HG02970 (cell line): ENCODE measurements around the gene SLC1A4.
"Not testable (repeated sequence)": the region's sequence is repeated elsewhere in the genome, so short reads cannot be mapped to it uniquely, and the experiment has no call there.

Source experiments
- ATAC-seq: cut with Tn5 transposase; IDR thresholded peaks from one replicate; pipeline ENCODE4 v1.9.1; 2021; ENCODE audit warnings: mild to moderate bottlenecking, moderate library complexity, moderate number of reproducible peaks; ENCODE audit not compliant: unreplicated experiment, low FRiP score

Gene SLC1A4

GRCh38 chr2:64963138-64963537 is 26.1 kb upstream of the SLC1A4 start:
- not testable (repeated sequence) for ATAC-seq

GRCh38 chr2:64963719-64964118 is 25.5 kb upstream of the SLC1A4 start:
- ATAC-seq: no peak

- no peak for ATAC-seq
Observed at GRCh38 chr2:64966017-64966416, 23.2 kb upstream of the SLC1A4 start.

- ATAC-seq: no peak
Observed at GRCh38 chr2:64966839-64967238, 22.4 kb upstream of the SLC1A4 start.

- ATAC-seq: no peak
Observed at GRCh38 chr2:64967601-64968000, 21.6 kb upstream of the SLC1A4 start.

GRCh38 chr2:64969086-64969485 is 20.1 kb upstream of the SLC1A4 start:
- ATAC-seq: not testable (repeated sequence)

- ATAC-seq: no peak
Observed at GRCh38 chr2:64970495-64970894, 18.7 kb upstream of the SLC1A4 start.

GRCh38 chr2:64972426-64972825 is 16.8 kb upstream of the SLC1A4 start:
- ATAC-seq: no peak

GRCh38 chr2:64972876-64973275 is 16.3 kb upstream of the SLC1A4 start:
- no peak for ATAC-seq

GRCh38 chr2:64975232-64975821 is 13.9 kb upstream of the SLC1A4 start:
- no peak for ATAC-seq

GRCh38 chr2:64976276-64976675 is 12.9 kb upstream of the SLC1A4 start:
- no peak for ATAC-seq

GRCh38 chr2:64978514-64979268 is 10.5 kb upstream of the SLC1A4 start:
- no peak for ATAC-seq

- ATAC-seq: no peak
Observed at GRCh38 chr2:64979744-64980143, 9.5 kb upstream of the SLC1A4 start.

GRCh38 chr2:64980183-64980582 is 9.0 kb upstream of the SLC1A4 start:
- ATAC-seq: no peak

- ATAC-seq: no peak
Observed at GRCh38 chr2:64982311-64982857, 6.8 kb upstream of the SLC1A4 start.

GRCh38 chr2:64982932-64983331 is 6.3 kb upstream of the SLC1A4 start:
- no peak for ATAC-seq

GRCh38 chr2:64985447-64985846 is 3.8 kb upstream of the SLC1A4 start:
- no peak for ATAC-seq

GRCh38 chr2:64987001-64987955 is 1.9 kb upstream of the SLC1A4 start:
- no peak for ATAC-seq

GRCh38 chr2:64987956-64988419 is 1.2 kb upstream of the SLC1A4 start:
- no peak for ATAC-seq

- ATAC-seq: peak; percentile 23
Observed at GRCh38 chr2:64988420-64989125, 626 bp upstream of the SLC1A4 start.
